SK-MEL-5 (cell line): ENCODE measurements around the gene NDUFAF8. TPM values are rescaled to one million over a fixed set of nuclear protein-coding genes. Genes with fewer than 3 reads are reported as not detected.
"Not testable (repeated sequence)": the region's sequence is repeated elsewhere in the genome, so short reads cannot be mapped to it uniquely, and the experiment has no call there.

Experiments used
- DNase-seq: peaks from one replicate; pipeline ENCODE4 v3.0.0-alpha.2; 2016; ENCODE audit warnings: low read depth, low spot score
- in situ Hi-C: cut with HindIII; loops from 2 replicates; pipeline ENCODE4 v1.10.0; 2016; ENCODE audit warnings: low sequenced_read_pairs, high pct_unique_total_duplicates, low pct_unique_long_range_greater_than_20kb
- total RNA-seq: library from RNA; depleted of rRNA; stranded (reverse); fragments of >200 nt; shearing (Covaris generic); gene quantifications from 2 replicates; pipeline ENCODE4 v1.2.3, GENCODE V29; 2014

NDUFAF8 gene
- total RNA-seq, 1 experiment from 2014 or later: 174 TPM

GRCh38 chr17:81218991-81219390, 20.1 kb upstream of the NDUFAF8 start:
- DNase-seq: no peak
- in situ Hi-C loops: no loop called here

DNA sequence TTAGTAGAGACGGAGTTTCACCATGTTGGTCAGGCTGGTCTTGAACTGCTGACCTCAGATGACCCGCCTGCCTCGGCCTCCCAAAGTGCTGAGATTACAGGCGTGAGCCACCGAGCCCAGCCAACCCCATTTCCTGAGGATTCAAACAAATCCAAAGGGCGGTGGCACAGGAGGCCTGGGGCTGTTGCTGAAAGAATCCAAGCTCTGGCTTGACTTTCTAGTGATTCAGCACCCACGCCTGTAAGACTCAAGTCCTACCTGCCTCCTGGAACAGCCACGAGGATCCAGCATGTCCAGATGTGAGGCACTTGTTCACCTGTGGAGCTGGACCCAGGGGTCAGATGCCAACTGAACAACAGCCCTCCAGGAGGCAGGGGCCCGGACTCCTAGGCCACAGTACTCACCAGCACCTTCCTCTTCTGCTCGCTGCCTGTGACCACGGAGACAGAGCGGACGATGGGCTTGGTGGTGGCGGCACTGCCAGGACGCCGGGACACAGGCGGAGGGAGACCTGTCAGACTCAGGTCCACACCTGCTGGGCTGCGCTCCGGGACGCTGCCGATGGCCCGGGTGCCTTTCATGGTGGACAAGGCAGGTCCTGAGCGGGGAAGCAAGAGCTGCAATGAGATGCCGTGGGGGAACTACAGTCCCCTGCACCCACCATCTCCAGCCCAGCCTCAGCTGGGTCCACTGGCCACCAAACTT, 19.5 kb upstream of the NDUFAF8 start:
- in situ Hi-C loops: no loop called here

DNA sequence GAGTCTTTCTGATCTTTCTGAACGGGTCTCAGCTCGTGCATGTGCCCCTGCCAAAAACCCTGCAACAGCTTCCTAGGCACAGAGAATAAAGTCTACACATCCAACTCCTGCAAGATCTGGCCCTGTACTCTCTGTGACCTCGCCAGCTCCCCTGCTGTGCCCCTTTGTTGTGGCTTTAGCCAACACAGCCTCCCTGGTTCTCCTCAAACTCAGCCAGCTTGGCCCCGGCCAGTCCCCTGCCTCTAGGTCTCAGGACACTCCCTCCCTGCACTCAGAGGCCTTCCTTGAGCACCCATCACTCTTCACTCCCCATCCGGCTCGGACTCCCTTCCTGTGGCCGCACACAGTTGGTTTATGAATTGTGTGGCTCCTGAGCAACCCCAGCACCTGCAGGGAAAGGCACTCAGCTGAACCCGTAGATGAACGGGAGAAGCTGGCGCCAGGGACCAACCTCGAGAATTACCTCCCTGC, 17.7 kb upstream of the NDUFAF8 start:
- no peak for DNase-seq
- in situ Hi-C loops: no loop called here

More for the DNA sequence above, 19.5 kb upstream of the NDUFAF8 start:
- no peak for DNase-seq

GRCh38 chr17:81221842-81222619, 17.1 kb upstream of the NDUFAF8 start:
- in situ Hi-C loops: no loop called here
- DNase-seq: no peak

DNA sequence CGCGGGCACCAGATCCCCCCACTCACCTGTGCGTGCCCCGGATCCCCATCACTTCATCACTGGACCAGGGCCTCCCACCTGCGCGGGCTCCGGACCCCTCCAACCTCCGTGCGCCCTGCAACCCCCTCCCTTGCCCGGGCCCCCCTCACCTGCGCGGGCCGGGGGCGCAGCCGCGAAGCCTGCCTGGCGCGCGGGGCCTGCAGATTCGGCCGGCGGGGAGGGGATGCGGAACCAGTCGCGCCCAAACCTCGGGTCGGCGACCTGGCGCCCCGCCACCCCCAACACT, 16.6 kb upstream of the NDUFAF8 start:
- in situ Hi-C loops: no loop called here
- no peak for DNase-seq

- DNase-seq: peak; percentile 100
- in situ Hi-C loops: no loop called here
Measured at GRCh38 chr17:81222906-81223761, 16.0 kb upstream of the NDUFAF8 start, which contains the start of gene CEP131. Gene CEP131 (minus strand): TSS chr17:81222965. CDS start chr17:81220056, 2,909 bp downstream.

DNA sequence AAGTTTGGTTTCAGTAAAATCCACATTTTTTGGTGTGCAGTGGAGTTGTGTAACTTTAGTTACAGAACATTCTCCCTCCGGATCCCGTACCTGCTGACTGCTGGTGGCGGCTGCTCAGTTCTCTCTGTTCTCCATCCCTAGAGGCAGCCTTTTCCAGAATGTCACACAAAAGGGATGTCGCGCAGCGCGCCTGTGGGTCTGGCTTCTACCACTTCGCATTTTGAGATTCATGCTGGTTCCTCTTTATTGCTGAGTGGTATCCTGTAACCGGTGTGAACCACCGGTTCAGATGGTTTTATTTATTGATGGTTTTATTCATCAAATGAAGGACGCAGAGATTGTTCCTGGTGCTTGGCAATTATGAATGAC, 15.4 kb upstream of the NDUFAF8 start:
- in situ Hi-C loops: no loop called here
- no peak for DNase-seq

DNA sequence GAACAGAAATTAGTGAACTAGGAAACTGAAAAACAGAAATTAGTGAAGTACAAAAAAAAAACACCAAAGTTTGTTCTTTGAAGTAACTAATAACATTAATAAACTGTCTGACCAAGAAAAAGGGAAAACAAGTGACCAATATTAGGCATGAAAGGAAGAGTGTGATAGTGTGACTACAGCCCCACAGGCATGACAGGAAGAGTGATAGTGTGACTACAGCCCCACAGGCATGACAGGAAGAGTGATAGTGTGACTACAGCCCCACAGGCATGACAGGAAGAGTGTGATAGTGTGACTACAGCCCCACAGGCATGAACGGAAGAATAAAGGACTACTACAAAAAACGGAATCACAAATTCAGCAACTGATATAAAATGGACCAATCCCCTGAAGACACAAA, 11.5 kb upstream of the NDUFAF8 start:
- DNase-seq, in situ Hi-C loops: not testable (repeated sequence)

GRCh38 chr17:81228420-81228819, 10.7 kb upstream of the NDUFAF8 start:
- no peak for DNase-seq
- in situ Hi-C loops: no loop called here

GRCh38 chr17:81228834-81229665, 10.1 kb upstream of the NDUFAF8 start:
- DNase-seq: no peak
- in situ Hi-C loops: no loop called here

GRCh38 chr17:81229666-81229920, 9.5 kb upstream of the NDUFAF8 start:
- no peak for DNase-seq
- in situ Hi-C loops: no loop called here

DNA sequence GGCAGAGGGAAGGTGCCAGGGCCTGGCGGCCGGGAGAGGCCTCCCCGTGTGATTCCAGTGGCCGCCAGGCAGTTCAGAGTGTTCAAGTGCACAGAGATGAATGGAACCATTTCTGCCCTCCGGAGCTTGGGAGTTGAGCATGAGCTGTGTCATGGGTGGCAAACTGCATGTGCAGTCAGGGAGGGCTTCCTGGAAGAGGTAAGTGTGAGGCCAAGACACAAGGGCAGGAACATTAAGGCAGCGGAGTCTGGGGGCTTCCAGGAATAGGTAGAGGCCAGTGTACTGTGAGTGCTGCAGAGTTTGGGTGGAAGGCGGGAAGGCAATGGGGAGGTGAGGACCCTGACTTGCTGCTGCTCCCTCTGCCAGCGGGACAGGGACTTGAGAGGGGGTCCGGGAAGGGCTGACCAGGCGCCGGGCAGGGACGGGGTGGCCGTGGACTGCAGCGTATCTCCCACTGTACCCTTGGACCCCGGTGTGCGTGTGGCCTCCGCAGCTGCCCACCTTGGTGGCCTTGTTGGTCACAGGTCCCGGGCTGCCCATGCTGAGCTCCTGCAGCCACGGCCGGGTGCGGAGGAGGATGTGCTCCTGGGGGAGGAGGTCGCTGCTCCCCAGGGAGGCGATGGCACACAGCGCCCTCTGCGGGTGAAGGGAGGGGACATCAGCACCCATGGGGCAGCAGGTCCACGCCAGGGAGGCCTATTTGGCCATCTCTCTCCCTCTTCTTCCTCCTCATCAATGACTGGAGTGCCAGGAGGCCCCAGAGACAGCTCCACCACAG, 8.9 kb upstream of the NDUFAF8 start:
- in situ Hi-C loops: no loop called here
- DNase-seq: peak; percentile 63

- in situ Hi-C loops: no loop called here
- no peak for DNase-seq
Measured at GRCh38 chr17:81231121-81231645, 7.9 kb upstream of the NDUFAF8 start.

DNA sequence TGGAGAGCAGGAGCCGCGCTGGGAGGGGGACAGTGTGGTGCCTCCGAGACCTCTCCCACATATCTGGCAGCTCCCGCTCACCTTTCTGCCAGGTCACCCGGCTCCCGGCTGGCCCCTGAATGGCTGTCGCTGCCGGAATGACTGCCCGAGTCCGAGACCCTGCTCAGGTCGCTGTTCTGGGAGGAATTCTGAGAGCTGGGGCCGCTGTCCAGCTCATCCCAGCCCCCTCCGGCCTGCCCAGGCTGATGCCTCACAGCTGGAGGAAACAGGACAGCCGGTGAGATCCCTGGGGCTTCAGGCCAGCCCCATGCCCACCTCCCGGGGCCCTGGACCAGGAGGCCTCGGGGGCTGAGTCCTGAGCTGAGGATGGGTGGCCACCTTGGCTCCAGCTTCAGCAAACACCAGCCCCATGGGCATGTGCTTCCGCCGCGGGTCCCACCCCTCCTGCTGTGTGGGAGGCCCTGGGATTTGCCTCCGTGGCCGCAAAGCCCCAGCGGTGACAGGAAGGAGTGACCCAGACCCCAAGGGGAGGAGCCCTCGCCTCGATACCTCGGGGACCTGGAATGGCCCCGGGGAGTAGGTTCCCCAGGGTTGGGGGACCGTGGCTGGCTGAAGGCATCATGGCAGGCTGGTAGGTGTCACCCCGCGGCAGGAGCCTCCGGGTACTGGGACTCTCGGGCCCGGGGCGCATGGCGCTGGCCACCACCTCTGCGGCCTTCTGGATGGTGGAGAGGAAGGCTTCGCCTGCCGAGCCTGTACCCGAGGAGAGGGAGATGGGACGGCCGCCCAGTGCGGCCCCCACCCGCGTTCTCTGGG, 7.1 kb upstream of the NDUFAF8 start:
- DNase-seq: no peak
- in situ Hi-C loops: no loop called here

GRCh38 chr17:81232616-81233241, 6.4 kb upstream of the NDUFAF8 start:
- no peak for DNase-seq
- in situ Hi-C loops: no loop called here

DNA sequence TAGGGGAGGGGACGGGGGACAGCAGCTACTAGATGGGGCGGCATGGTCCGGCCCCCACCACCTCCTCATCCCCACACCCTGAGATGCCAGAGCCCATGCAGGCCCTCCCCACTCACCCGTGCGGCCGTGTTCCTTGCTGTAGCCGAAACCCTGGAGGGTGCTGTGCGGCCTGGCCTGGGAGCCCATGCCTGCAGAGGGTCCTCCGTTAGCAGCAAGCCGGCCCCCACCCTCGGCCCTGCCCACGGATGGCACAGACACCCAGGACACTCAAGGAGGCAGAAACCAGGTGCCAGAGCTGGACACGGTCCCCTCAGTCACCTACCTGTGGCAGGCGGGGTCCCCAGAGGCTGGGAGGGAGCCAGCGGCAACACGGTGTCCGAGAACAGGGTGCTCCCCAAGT, 5.8 kb upstream of the NDUFAF8 start:
- DNase-seq: no peak
- in situ Hi-C loops: no loop called here
